Measurements from ENCODE around the gene CYCS.
A peak's percentile ranks its signal among the peaks of the same experiment; 100 is the strongest.
"Not testable (repeated sequence)": the region's sequence is repeated elsewhere in the genome, so short reads cannot be mapped to it uniquely, and the experiment has no call there.

CYCS gene

GRCh38 chr7:25118048-25118753, 6.9 kb downstream of the CYCS start:
- DNase-seq = no peak

- DNase-seq = peak in 1 of 4 experiments; percentile 16
These were observed 7.6 kb downstream of the CYCS start for GRCh38 chr7:25117226-25118047.

- DNase-seq = no peak
These were observed 8.4 kb downstream of the CYCS start for GRCh38 chr7:25116621-25117020.

- DNase-seq = not testable (repeated sequence)
These were observed 14.5 kb downstream of the CYCS start for GRCh38 chr7:25110514-25110913.

- no peak for DNase-seq
These were observed 15.8 kb downstream of the CYCS start for GRCh38 chr7:25109276-25109675.

DNA sequence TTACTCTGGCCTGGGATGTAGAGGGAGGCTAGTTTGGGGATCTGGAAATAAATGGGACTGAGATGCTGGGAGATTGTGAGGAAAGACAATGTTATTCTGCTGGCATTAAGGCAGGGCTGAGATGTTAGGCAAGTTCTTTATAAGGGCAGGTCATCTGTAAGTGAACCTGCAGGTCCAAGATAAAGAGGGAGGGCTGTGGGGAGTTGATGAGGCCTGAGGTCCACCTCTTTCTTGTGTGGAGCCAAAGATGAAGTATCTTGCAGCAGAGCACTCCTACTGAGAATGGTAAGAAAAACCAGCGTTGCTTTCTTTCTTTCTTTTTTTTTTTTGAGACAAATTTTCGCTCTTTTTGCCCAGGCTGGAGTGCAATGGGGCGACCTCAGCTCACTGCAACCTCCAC, 19.1 kb downstream of the CYCS start:
- no peak for DNase-seq

DNA sequence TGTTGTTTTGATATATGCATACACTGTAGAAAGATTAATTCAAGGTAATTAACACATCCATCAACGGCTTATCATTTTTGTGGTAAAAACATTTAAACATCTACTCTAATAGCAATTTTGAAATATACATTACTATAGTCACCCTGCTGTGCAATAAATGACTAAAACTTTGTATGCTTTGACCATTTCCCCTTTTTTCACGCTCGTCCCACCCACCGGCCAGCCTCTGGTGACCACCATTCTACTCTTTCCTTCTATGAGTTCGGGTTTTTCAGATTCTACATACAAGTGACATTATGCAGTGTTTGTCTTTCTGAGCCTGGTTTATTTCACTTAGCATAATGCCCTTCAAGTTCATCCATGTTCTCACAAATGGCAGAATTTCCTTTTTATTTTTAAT, 21.3 kb downstream of the CYCS start:
- DNase-seq = peak; percentile 49 to 63 (median 60)

DNA sequence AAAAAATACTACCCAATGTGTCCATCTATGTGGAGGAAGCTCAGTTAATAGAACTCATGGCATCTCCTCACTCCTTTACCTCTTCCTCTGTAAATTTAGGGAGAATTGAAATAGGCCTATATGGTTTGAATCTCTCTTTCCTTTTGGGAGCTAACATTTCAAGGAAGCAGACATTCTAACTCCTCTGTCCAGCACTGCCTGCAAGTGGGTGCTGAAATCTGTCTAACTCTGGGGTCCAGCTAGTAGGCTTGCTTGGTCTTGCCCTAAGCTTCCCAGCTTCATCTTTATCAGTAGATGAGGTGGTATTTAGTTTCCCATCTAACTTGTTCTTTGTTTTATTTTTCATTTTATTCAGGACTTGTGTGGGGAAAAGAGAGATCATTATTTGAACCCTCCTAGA, 23.2 kb downstream of the CYCS start:
- no peak for DNase-seq

GRCh38 chr7:25098096-25099046, 26.7 kb downstream of the CYCS start:
- DNase-seq = peak; percentile 77 to 88 (median 81)

DNA sequence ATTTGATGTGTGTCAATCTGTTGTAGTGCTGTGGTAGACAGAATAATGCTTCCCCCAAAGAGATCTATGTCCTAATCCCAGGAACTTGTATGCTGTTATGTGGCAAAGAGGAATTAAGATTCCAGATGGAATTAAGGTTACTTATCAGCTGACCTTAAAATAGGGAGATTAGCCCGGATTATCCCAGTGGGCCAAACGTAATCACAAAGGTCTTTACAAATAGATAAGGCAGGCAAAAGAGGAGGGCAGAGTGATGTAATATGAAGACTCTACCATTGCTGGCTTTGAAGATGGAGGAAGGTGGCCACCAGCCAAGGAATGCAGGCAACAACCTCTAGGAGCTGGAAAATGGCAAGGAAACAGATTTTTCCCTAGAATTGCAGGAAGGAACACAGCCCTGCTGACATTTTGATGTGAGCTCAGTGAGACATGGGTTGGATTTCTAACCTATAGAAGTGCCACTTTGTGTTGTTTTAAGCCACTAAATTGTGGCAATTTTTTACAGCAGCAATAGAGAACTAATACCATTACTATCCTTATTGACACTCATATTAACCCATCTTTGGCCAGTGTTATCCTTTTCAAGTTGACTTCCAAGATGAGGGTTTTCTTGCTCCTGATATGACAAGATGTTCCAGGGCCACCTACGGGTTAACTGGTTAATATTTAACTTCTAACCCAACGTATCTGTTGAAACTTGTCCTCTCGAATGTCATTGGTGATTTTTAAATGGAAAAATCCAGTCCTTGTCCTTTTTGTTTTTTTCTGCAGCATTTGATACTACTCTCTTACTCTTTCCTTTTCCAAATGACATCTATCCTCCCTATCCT, 29.3 kb downstream of the CYCS start:
- DNase-seq = no peak

DNA sequence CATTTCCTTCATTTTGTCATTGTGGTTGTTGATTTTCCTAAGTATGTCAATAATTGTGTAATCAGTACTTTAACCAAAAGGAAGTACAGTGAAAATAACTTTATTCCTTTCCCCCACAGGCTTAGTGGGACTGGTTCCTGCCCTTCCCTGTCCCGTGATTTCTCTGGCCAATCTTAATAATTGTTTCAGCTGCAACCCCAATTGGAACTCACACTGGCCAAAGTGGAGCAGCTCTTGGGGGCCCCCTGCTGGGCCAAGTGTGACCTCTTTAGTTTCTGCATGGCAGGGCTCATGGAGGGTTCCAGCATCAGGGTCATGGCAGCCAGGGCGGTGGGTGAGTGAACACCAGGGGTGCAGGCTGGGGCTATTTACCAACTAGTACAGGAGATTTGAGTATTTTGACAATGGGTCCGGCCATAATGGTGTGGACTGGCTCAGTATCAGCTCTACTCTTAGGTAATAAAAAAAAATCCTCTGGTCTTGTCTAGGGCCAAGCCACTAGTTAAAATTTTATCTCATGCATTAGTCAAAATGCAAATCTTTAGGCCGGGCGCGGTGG, 31.7 kb downstream of the CYCS start:
- peak; percentile 88 to 93 (median 91) for DNase-seq

- no peak for DNase-seq
These were observed 33.3 kb downstream of the CYCS start for GRCh38 chr7:25091779-25092178.

- no peak for DNase-seq
These were observed 33.9 kb downstream of the CYCS start for GRCh38 chr7:25091176-25091575.

DNA sequence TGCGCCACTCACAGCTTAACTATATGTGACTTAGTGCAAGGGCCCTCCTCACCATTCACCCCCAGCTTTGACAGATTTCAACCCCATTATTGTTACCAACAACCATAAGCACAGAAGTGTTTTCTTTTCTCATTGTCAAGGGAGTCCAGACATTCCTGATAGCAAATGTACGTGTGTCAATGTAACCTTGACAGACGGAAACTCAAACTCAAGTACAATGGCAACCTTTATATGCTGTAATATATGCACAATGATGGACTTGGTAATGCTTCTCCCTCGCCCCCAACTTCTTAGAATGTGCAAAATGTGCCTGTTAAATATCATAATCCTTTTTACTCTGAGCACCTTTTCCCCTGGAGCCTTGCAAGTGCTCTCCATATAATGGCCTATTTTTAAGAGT, 34.7 kb downstream of the CYCS start:
- no peak for DNase-seq

DNA sequence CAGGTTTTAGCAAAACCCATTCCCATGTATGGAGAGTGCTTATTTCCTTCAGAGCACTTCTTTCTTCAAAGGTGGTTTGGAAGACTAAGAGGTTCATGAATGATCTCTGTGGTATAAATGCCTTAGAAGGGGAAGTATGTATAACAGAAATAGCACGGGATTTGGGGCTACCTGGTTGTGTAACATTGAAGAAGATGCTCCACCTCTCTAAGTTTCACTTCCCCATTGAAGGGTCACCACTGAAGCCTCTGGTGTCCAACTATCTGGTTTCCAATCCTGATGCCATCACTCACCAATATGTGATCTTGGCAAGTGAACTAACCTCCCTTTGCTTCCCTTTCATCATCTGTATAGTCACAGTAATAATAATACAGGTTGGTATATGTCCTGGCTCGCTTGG, 37.2 kb downstream of the CYCS start:
- peak; percentile 36 to 77 (median 51) for DNase-seq

DNA sequence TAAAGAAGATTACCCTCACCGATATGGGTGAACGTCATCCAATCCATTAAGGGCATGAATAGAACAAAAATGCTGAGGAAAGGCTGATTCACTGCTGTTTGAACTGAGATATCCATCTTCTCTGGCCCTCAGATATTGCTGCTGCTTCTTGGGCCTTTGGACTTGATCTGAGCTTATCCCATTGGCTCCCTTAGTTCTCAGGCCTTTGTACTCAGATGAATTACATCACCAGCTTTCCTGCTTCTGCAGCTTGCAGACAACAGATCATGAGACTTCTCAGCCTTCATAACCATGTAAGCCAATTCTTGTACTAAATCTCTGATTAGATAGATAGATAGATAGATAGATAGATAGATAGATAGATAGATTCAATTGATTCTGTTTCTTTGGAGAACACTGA, 40.2 kb downstream of the CYCS start:
- DNase-seq = peak in 3 of 4 experiments; percentile 13 to 27 (median 20)

- no peak for DNase-seq
These were observed 41.9 kb downstream of the CYCS start for GRCh38 chr7:25083201-25083600.

DNA sequence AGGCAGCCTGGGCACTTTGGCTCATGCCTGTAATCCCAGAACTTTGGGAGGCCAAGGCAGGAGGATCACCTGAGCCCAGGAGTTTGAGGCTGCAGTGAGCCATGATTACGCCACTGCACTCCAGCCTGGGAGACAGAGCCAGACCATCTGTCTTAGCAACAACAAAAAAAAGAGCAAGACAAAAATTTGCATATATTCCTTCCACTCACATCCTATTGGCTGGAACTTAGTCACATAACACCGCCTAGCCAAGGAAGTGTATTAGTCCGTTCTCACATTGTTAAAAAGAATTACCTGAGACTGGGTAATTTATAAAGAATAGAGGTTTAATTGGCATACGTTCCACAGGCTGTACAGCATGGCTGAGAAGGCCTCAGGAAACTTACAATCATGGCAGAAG, 43.0 kb downstream of the CYCS start:
- not testable (repeated sequence) for DNase-seq

- no peak for DNase-seq
These were observed 48.0 kb downstream of the CYCS start for GRCh38 chr7:25077096-25077495.

- DNase-seq = peak in 1 of 4 experiments; percentile 9
These were observed 49.6 kb downstream of the CYCS start for GRCh38 chr7:25075459-25075858.

DNA sequence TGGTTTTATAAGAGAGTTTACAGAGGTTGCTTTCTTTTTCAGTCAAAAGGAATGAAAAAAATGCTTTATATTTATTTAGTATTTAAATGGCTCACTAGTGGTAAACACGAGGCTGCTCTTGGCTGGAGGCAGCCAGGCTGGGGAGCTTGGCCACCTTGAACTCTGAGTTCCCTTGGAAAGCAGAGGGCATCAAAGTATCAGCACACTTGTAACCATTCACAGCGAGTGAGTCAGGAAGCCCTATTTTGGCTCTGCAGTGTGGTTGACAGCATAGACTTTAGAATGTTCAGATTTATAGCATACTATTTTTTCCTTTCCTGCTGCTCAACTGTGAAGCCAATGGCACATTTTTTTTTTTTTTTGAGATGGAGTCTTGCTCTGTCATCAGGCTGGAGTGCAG, 51.6 kb downstream of the CYCS start:
- no peak for DNase-seq

Data from suppressor macrophage (primary cell).